HG03378 (cell line): ENCODE measurements around the gene SLC9A4.

Source experiments
- ATAC-seq: cut with Tn5 transposase; IDR thresholded peaks from one replicate; pipeline ENCODE4 v1.9.1; 2021; ENCODE audit warnings: mild to moderate bottlenecking, moderate library complexity; ENCODE audit not compliant: unreplicated experiment

The SLC9A4 gene

GRCh38 chr2:102494570-102494969 is 21.5 kb downstream of the SLC9A4 start:
- ATAC-seq = no peak

DNA sequence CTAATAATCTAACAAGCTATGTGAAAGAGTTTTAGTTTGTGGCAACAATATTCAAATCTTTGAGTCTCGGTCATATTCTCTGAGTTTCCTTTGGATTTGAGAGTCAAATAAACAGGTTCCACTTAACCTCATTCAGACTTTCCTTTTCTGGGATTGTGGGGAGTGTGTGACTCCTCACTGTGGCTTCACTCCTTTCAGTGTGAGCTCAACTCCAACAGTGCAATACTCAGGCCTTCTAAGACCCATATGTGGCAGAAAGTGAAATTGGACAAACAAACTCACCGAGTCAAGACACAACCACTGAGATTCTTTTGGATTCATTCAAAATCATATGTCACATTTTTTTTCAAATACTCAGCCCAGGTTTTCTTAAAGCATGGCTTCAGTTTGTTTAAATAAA is 25.4 kb downstream of the SLC9A4 start:
- no peak for ATAC-seq

DNA sequence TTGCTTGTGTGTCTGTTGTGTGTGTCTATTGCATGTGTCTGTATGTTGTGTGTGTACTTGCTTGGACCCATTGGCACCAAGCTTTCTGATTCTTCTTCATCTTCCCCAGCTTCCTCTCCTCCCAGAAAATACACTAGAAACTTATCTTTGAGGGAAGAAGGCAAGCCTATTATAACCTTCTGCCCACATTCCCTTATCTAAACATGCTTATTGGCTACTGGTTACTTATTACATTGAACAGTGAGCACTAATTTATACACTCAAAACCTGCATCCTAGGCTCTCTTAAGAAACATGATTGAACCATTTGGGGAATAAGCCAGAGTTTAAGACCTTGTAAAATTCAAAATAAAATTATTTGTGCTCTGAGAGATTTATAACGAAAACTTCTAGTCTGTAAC is 26.5 kb downstream of the SLC9A4 start:
- no peak for ATAC-seq

GRCh38 chr2:102502576-102502975 is 29.6 kb downstream of the SLC9A4 start:
- ATAC-seq = no peak

DNA sequence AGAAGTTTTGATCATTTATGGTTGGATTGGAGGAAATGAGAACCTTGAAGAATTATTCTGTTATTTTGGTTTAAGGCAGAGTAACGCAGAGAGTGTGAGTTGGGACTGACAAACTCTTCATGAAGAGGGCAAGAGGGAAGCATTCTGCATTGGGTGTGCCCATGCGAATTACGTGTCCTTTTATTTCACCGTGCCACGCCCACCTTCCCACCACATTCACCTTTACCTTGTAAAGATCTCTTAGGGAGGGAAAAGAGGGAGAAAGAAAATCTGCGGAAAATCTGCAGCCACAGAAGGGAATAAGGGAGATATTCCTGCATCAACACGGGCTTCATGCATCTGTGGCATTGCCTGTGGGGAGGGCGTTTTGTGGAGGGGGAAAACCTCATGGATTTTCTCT is 31.8 kb downstream of the SLC9A4 start:
- no peak for ATAC-seq

- ATAC-seq = no peak
These were observed 32.3 kb downstream of the SLC9A4 start for GRCh38 chr2:102505290-102505689.

DNA sequence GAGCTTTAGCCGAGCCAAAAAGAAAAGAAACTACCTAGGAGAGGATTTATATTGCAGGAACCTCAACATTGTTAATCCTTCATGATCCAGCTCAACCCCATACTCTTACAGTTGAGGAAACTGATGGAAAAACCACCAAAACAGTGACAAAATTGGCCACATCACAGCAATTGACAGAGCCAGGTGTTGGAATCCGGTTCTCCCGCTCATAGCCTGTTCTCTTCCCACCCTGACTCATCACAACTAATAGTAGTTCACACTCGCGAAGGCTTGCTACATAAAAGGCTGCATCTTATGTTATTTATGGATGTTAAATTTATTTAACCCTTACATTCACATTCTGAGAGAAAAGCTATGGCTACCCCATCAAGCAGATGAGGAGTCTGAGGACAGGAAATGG is 33.7 kb downstream of the SLC9A4 start:
- no peak for ATAC-seq

DNA sequence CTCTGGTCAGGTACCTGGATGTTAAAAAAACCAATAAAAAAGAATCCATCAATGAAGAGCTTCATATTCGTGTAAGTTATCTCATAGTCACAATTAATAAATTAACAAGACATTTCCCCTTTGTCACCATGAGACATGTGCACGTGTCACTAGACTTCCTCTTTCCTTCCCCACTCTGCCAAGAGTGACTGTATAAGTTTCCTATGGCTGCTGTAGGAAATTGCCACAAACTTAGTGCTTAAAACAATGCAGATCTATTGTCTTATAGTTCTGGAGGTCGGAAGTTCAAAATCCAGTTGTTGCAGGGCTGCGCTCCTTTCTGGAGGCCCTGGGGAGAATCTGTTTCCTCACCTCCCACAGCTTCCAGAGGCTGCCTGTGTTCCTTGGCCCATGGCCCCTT is 35.8 kb downstream of the SLC9A4 start:
- ATAC-seq = no peak

GRCh38 chr2:102509749-102510148 is 36.7 kb downstream of the SLC9A4 start:
- peak; percentile 59 for ATAC-seq

DNA sequence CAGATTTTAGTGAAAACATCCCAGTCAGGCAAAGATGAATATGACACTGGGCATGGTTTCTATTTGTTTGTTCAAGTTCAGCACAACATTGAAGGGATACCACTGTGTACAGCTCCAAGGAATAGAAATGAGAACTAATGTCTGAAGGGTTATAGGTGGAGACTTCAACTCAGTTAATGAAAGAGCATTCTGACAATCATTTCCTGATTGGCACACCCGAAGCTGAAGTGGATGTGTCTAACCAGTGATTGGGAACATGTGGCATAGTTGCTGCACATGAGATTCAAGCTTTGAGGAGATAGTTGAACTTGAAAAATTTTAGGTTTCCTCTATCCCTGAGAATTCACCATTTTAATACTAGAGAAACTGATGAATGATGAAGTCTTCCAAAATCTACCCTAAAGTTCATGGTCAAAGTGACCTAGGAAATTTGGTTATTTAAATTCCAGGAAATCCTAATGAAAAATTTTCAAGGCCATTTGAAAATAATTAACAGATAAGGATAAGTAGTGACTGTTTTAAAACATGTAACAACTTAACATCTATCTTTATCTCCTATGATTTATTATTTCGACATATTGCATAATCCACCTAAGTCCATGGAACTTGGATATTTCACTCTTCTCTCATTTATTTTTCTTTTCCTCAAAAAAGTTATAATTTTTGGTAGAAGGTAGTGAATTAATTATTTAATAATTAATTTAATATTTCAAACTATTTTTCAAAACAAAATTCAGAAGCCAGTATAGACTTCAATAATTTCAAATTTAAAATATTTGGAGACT is 38.0 kb downstream of the SLC9A4 start:
- no peak for ATAC-seq

- ATAC-seq = no peak
These were observed 39.1 kb downstream of the SLC9A4 start for GRCh38 chr2:102512161-102512560.

- no peak for ATAC-seq
These were observed 40.4 kb downstream of the SLC9A4 start for GRCh38 chr2:102513355-102513939.

GRCh38 chr2:102514061-102514785 is 41.2 kb downstream of the SLC9A4 start:
- no peak for ATAC-seq

DNA sequence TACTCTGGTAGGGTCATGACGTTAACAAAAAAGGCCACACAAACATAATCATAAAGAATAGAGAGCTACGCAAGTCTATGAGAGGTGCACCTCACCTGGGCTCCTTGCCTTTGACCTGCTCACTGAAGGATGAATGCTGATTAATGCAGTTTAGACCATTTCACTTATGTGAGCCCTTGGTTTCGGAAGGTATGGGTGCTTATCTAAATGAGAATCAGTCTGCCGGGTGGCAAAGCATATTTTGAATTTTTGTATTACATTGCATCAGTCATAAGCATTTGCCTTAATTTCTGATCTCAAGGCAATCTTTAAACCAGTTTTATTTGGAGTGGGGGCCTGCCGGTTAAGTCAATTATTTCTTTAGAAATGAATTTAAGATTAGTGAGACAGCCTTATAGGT is 42.8 kb downstream of the SLC9A4 start:
- no peak for ATAC-seq

GRCh38 chr2:102518170-102518569 is 45.1 kb downstream of the SLC9A4 start:
- no peak for ATAC-seq

DNA sequence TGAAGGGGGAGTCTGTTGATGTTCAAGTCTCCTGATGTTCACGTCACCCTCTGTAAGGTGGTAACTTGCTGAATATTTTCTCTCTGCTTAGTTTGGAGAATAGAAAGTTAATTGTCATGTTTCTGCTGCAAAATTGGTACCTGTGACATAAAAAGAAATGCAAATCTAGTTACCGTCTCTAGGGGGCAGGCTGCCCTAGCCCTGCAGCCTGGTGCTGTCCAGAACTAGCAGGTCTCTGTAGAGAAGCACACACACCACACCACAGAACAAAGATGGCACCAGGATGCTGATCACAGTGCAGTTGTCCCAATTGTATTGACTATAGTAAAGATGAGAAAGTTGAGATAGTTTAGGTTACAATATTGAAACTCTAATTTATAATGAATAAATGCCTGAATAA is 47.0 kb downstream of the SLC9A4 start:
- ATAC-seq = peak; percentile 77

DNA sequence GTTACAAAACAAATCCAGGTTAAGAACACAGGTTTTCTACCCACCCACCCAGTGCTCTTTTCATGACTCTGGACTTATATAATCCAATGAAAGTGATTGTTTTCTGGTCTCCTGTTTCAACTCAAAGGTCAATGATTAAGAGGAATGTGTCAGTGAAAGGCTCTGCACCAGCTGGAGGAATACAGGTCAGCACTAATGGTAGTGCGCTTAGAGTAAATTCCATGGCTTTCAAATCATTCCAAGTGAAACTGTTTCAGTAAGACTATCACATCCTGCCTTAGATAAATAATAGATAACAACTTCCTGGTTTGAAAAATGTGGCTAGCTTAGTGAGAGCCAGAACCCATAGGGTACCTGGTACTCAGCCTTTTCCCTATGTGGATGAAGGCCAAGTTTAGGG is 47.8 kb downstream of the SLC9A4 start:
- ATAC-seq = no peak

DNA sequence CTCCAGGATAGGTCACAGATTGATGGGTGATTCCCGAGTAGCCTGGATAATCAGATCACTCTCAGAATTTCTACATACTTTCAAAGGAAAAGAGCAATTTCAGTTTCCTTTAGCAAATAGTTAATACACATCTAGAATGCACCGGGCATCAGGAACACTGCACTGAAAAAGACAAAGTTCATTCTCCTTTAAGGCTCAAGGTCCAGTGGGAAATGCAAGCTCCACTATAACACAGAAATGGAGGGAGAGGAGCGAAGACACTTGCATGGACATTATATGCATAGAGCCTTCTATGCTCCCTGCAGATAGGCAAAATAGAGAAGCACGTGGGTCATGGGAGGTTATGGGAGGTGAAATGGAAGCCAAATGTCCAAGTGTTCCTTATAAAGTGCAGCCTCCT is 49.1 kb downstream of the SLC9A4 start:
- ATAC-seq = no peak

DNA sequence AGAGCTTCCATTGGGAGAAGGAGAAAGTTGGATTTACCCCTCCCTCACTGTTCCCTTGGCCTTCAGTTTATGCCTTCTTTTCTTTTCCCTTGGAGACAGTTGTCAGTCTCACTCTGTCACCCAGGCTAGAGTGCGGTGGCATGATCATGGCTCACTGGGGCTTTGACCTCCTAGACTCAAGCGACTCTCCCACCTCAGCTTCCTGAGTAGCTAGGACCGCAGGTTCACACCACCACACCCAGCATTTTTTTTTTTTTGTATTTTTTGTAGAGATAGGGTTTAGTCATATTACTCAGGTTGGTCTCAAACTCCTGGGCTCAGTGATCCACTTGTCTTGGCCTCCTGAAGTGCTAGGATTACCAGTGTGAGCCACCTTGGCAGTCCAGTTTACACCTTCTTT is 49.9 kb downstream of the SLC9A4 start:
- no peak for ATAC-seq

GRCh38 chr2:102523651-102524050 is 50.6 kb downstream of the SLC9A4 start:
- no peak for ATAC-seq

DNA sequence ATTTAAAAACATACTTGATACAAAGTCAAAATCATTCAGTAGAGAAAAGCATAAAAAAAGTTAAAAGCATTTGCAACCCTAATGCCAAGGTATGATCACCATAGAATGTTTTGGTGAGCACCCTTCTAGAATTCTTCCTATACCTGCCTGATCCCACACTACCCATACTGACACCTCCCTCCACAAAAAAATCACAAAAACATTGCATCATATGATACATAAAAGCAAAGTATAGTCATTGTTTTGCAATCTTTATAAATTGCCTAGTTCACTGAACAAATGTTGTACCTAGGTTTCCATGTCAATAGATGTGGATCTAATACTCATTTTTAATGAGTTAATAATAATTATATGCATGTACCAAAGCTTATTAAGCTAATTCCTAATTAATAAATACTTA is 54.1 kb downstream of the SLC9A4 start:
- ATAC-seq = no peak

DNA sequence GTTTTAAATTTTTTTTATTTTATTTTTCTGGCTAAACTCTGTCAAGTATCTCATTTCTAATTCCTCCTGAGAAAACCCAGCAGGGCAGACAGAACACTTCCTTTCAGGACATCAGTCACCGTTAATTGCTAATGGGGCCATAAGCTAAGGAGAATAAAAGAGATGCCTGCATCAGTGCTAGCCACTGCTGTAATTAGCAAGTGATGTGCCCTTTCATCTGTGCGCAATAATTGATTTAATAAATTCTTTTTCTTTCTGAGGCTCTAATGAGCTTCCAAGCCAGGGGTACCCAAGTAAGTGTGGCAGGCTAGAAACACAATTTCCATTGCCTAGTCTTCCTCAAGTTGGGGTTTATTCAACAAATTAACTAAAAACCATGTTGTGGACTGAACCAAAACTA is 65.5 kb downstream of the SLC9A4 start:
- ATAC-seq = no peak
